K562 (cell line): ENCODE data around the gene IRGQ. TPM values are rescaled to one million over a fixed set of nuclear protein-coding genes. Genes with fewer than 3 reads are reported as not detected.

Experiments used
- CBX1 ChIP-seq: sonication (generic); IDR thresholded peaks from 2 replicates; pipeline ENCODE4 v1.6.1; 2016; ENCODE audit warnings: antibody characterized with exemption, low read depth, mild to moderate bottlenecking
- CCNT2 ChIP-seq: IDR thresholded peaks from 2 replicates; pipeline ENCODE4 v1.6.1; 2011; ENCODE audit warnings: borderline replicate concordance, low read depth, mild to moderate bottlenecking, moderate library complexity, mixed read lengths, low read length; ENCODE audit not compliant: insufficient read length; ENCODE audit errors: extremely low read depth
- CREM ChIP-seq: IDR thresholded peaks from 2 replicates; pipeline ENCODE4 v1.6.1; 2014; ENCODE audit warnings: antibody characterized with exemption, low read depth
- CXXC5 ChIP-seq: fragments of 250-450 bp; sonication (Bioruptor Pico); IDR thresholded peaks from 2 replicates; pipeline ENCODE4 v1.8.0; 2022; ENCODE audit warnings: inconsistent platforms, mild to moderate bottlenecking, moderate library complexity
- FOXA3 ChIP-seq, 2 experiments: fragments of 450-650 bp in 1 of 2; sonication (generic) in 1 of 2; formaldehyde crosslinking; IDR thresholded peaks in 1 of 2; conservative IDR thresholded peaks in 1 of 2; 2 replicates each; pipeline versions ENCODE4 v1.4.0 to v1.8.0; 2020 to 2022; ENCODE audit warnings: mild to moderate bottlenecking in 2 of 2, missing genetic modification reagents in 1 of 2
- FOXP1 ChIP-seq: sonication (generic); formaldehyde crosslinking; IDR thresholded peaks from 2 replicates; pipeline ENCODE4 v1.8.0; 2022; ENCODE audit warnings: mild to moderate bottlenecking, missing genetic modification reagents
- GMEB1 ChIP-seq: fragments of 250-450 bp; sonication (Bioruptor Pico); IDR thresholded peaks from 2 replicates; pipeline ENCODE4 v1.4.0; 2020; ENCODE audit warnings: mild to moderate bottlenecking
- JUNB ChIP-seq: fragments of 450-650 bp; formaldehyde crosslinking; conservative IDR thresholded peaks from 2 replicates; pipeline ENCODE4 v1.4.0; 2020; ENCODE audit warnings: mild to moderate bottlenecking
- MBD2 ChIP-seq: sonication (generic); IDR thresholded peaks from 2 replicates; pipeline ENCODE4 v1.6.1; 2016; ENCODE audit warnings: low read depth, borderline replicate concordance
- MCM2 ChIP-seq: fragments of 450-650 bp; IDR thresholded peaks from 2 replicates; pipeline ENCODE4 v1.6.1; 2017; ENCODE audit warnings: low read depth, mild to moderate bottlenecking
- NBN ChIP-seq: fragments of 450-650 bp; IDR thresholded peaks from 2 replicates; pipeline ENCODE4 v1.6.1; 2016; ENCODE audit warnings: low read depth, mild to moderate bottlenecking
- PPARD ChIP-seq: fragments of 250-450 bp; sonication (Bioruptor Pico); IDR thresholded peaks from 2 replicates; pipeline ENCODE4 v1.8.0; 2022; ENCODE audit warnings: inconsistent platforms, mild to moderate bottlenecking, moderate library complexity
- RB1 ChIP-seq: fragments of 450-650 bp; IDR thresholded peaks from 2 replicates; pipeline ENCODE4 v1.6.1; 2017; ENCODE audit warnings: low read depth, mild to moderate bottlenecking
- SRSF1 ChIP-seq: fragments of 200-400 bp; formaldehyde crosslinking; IDR thresholded peaks from 2 replicates; pipeline ENCODE4 v1.6.1; 2017; ENCODE audit warnings: mild to moderate bottlenecking, low read depth, low read length, moderate library complexity
- SRSF7 ChIP-seq: fragments of 200-400 bp; formaldehyde crosslinking; optimal IDR thresholded peaks from 2 replicates; pipeline ENCODE3; 2017; ENCODE audit warnings: mild to moderate bottlenecking, low read depth, low read length
- TAF1 ChIP-seq: IDR thresholded peaks from 2 replicates; pipeline ENCODE4 v1.6.1; 2011; ENCODE audit warnings: mild to moderate bottlenecking, low read length, moderate library complexity; ENCODE audit not compliant: insufficient read depth, control insufficient read depth, severe bottlenecking; ENCODE audit errors: extremely low read depth
- TGIF2 ChIP-seq: sonication (generic); formaldehyde crosslinking; IDR thresholded peaks from 2 replicates; pipeline ENCODE4 v1.8.1; 2022; ENCODE audit warnings: mild to moderate bottlenecking, missing genetic modification reagents, moderate library complexity
- TRIM28 ChIP-seq: fragments of 450-650 bp; IDR thresholded peaks from 2 replicates; pipeline ENCODE4 v1.6.1; 2017
- VEZF1 ChIP-seq: fragments of 200-800 bp; sonication (Bioruptor generic); IDR thresholded peaks from 2 replicates; pipeline ENCODE4 v1.6.1; 2017; ENCODE audit warnings: missing genetic modification characterization, missing compliant biosample characterization
- ZMIZ1 ChIP-seq, 2 experiments: fragments of 150-350 bp in 1 of 2; IDR thresholded peaks; 2 replicates each; pipeline ENCODE4 v1.6.1; 2012 to 2016; ENCODE audit warnings: low read depth in 2 of 2, low read length in 2 of 2, mild to moderate bottlenecking in 1 of 2, moderate library complexity in 1 of 2
- ZNF57 ChIP-seq: fragments of 450-650 bp; formaldehyde crosslinking; IDR thresholded peaks from 2 replicates; pipeline ENCODE4 v1.4.0; 2020; ENCODE audit warnings: mild to moderate bottlenecking, moderate library complexity
- ZNF76 ChIP-seq: fragments of 250-450 bp; sonication (Bioruptor Pico); IDR thresholded peaks from 2 replicates; pipeline ENCODE4 v1.4.0; 2020; ENCODE audit warnings: mild to moderate bottlenecking, moderate library complexity, borderline replicate concordance
- polyA plus RNA-seq, 8 experiments: library from polyadenylated mRNA; depleted of rRNA in 4 of 8; stranded (reverse) in 5 of 8; unstranded in 3 of 8; fragments of >200 nt; fragmentation: Nextera tagmentation in 2 of 8; fragmentation: Illumina TruSeq in 1 of 8; extraction: Ambion mirVana in 2 of 8; extraction: Trizol in 1 of 8; gene quantifications; 2 replicates each; pipeline versions ENCODE4 v1.2.1 to v1.2.3, GENCODE V29; 2011 to 2014; ENCODE audit warnings: inconsistent platforms in 1 of 8, missing spikeins in 1 of 8
- total RNA-seq, 7 experiments: library from RNA; depleted of rRNA in 6 of 7; stranded (reverse); fragments of >200 nt in 6 of 7; fragmentation: Illumina TruSeq in 2 of 7; extraction: Trizol in 2 of 7; gene quantifications; 2 replicates each; pipeline versions ENCODE4 v1.2.1 to v1.2.3, GENCODE V29; 2011 to 2021; ENCODE audit warnings: low replicate concordance in 1 of 7

IRGQ gene
- total and polyA plus RNA-seq, 9 of the 15 experiments (the other 6 are each of a cell fraction or from before 2014, with no cell fraction given) = 3.5 to 19.2 (median 7.9) TPM

- TF ChIP-seq ZMIZ1 (IDR thresholded peaks at IDR 0.05; ENCODE audit: low read depth in 2 of 2, low read length in 2 of 2) (no peak), TGIF2 (CRISPR knock-in tag) (no peak), TRIM28 (no peak), SRSF7 (no peak), TAF1 (no peak), MCM2 (no peak), FOXA3 (CRISPR knock-in tag; conservative IDR thresholded peaks at IDR 0.05 in 1 of 2, IDR thresholded peaks at IDR 0.05 in 1 of 2) (no peak), ZNF76 (no peak), FOXP1 (no peak), GMEB1 (CRISPR knock-in tag) (no peak), CBX1 (no peak), NBN (no peak), VEZF1 (CRISPR knock-in tag) (peak; percentile 17; the same call in 1 of the 2 replicates), MBD2 (no peak), CXXC5 (CRISPR knock-in tag) (no peak), SRSF1 (no peak), PPARD (CRISPR knock-in tag) (no peak), CCNT2 (no peak), JUNB (no peak), RB1 (no peak), ZNF57 (no peak), CREM (0 out of 2 replicates have a peak, but pooled peaks have one; percentile 12)
These were observed 30.1 kb upstream of the IRGQ start (continued) for GRCh38 chr19:43625918-43626579.
